Measurements from ENCODE around the gene SAMHD1. TPM values are rescaled to one million over a fixed set of nuclear protein-coding genes. Genes with fewer than 3 reads are reported as not detected.
"Not testable (repeated sequence)": the region's sequence is repeated elsewhere in the genome, so short reads cannot be mapped to it uniquely, and the experiment has no call there.

SAMHD1 gene
- total RNA-seq, 4 donors from 2014 or later = 373 to 639 (median 471) TPM

GRCh38 chr20:36906086-36906485 lies 45.4 kb downstream of the SAMHD1 start:
- WGBS = 94% methylated on average over 7 of the region's 7 CpGs
- H3K4me1 ChIP-seq; H3K27me3 ChIP-seq; H3K27ac ChIP-seq (replicated peaks in 1 of 4); DNase-seq (ENCODE audit: extremely low spot score); H3K4me3 ChIP-seq; H3K9me3 ChIP-seq; intact Hi-C loops (cut with DNase I): not testable (repeated sequence)
- H3K36me3 ChIP-seq = peaks cover 98 to 100% (median 100%) of the 10 kb centered on the region in 4 donors
- peak in 1 of 2 donors; percentile 51 for TF ChIP-seq POLR2AphosphoS5 (IDR thresholded peaks at IDR 0.05)

DNA sequence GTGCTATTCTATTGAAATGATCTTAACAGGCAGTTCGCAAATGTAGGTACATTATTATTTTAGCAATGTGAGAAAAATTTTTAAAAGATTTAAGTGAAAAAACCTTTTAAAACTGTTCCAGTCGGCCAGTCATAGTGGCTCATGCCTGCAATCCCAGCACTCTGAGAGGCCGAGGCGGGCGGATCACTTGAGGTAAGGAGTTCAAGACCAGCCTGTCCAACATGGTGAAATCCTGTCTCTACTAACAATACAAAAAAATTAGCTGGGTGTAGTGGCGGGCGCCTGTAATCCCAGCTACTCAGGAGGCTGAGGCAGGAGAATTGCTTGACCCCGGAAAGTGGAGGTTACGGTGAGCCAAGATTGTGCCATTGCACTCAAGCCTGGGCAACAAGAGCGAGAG lies 45.9 kb downstream of the SAMHD1 start:
- H3K4me3 ChIP-seq; H3K27me3 ChIP-seq; H3K4me1 ChIP-seq; DNase-seq (ENCODE audit: extremely low spot score); H3K9me3 ChIP-seq; intact Hi-C loops (cut with DNase I); H3K27ac ChIP-seq (replicated peaks in 1 of 4): not testable (repeated sequence)
- H3K36me3 ChIP-seq = peaks cover 99 to 100% (median 100%) of the 10 kb centered on the region in 4 donors
- WGBS = 92% methylated on average over 10 of the region's 10 CpGs

DNA sequence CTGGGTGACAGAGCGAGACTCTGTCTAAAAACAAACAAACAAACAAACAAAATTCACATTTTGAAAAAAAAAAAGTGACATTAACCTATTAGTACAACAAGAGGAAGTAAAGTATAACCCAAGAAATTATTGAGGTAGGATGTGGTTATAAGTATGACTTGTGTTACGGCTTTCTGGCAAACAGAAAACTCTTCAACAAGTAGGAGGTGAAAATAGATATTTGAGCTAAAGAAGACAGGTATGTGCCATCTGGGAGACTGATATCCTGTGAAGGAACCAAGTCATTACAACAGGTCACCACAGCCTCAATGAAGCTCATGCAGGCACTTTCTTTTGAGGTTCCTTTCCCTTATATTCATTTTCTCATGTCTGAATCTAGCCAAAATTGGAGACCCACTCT lies 46.8 kb downstream of the SAMHD1 start:
- Histone ChIP-seq H3K4me1 (no peaks in the 10 kb centered on the region), H3K36me3 (peaks cover 99 to 100% (median 100%) of the 10 kb centered on the region in 4 donors), H3K27me3 (no peaks in the 10 kb centered on the region), H3K27ac (replicated peaks in 1 of 4) (no peak overlapping the region), H3K9me3 (no peaks in the 10 kb centered on the region), H3K4me3 (no peak overlapping the region)
- intact Hi-C loops (cut with DNase I) = no loop called here
- DNase-seq (ENCODE audit: extremely low spot score) = no peak
- WGBS = 89% methylated on average over 2 of the region's 2 CpGs
- TF ChIP-seq CTCF (IDR thresholded peaks at IDR 0.05) (no peak), POLR2AphosphoS5 (IDR thresholded peaks at IDR 0.05) (peak in 1 of 2 donors; percentile 16)

DNA sequence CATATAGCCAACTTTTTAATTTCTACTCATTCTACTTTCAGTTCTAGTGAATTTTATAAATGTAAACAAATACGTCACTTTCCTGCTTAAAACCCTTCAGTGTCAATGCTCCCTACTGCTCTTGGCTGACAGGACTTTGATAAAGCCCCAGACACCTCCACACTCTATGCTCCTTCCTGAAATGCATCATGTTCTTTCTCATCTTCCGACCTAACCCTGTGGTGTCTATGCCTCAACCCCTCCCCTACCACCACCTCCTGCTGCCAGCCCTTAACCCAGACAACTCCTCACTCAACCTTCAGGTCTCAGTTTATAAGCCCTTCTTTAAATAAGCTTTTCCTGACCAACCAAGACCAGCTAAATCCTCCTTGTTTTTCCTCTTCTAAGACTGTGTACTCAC lies 56.5 kb downstream of the SAMHD1 start:
- H3K4me3 ChIP-seq = no peak overlapping the region
- no peak for DNase-seq (ENCODE audit: extremely low spot score)
- peaks cover 99 to 100% (median 100%) of the 10 kb centered on the region in 4 donors for H3K36me3 ChIP-seq
- WGBS = 80% methylated on average over 2 of the region's 2 CpGs
- no peaks in the 10 kb centered on the region for H3K9me3 ChIP-seq
- H3K27ac ChIP-seq (replicated peaks in 1 of 4) = no peak overlapping the region
- no peaks in the 10 kb centered on the region for H3K4me1 ChIP-seq
- no peaks in the 10 kb centered on the region for H3K27me3 ChIP-seq
- TF ChIP-seq POLR2AphosphoS5 (IDR thresholded peaks at IDR 0.05) (no peak), EP300 (IDR thresholded peaks at IDR 0.05) (no peak), CTCF (IDR thresholded peaks at IDR 0.05) (no peak), POLR2A (IDR thresholded peaks at IDR 0.05; ENCODE audit: low read depth) (no peak)
- intact Hi-C loops (cut with DNase I) = no loop called here

DNA sequence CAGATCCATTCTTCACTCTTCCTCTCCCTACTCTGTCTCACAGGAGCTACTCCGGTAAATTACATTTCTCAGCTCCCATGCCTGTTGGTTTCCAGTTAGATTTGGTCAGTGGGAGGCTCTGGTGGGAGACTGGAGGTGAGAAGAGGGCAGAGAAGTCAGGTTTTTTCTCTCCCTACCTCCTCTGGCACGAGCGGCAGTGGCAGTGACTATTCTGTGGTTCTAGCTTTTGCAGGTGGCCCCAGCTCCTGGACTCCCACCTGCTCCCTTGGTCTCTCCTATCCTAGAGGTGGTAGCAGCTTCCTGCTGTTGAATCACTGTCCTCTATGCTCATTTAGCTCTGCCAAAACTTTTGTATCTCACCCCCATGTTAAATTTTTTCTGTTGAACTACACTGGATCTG lies 57.7 kb downstream of the SAMHD1 start:
- Histone ChIP-seq H3K4me1 (no peaks in the 10 kb centered on the region), H3K4me3 (no peak overlapping the region), H3K9me3 (no peaks in the 10 kb centered on the region), H3K27ac (replicated peaks in 1 of 4) (no peak overlapping the region), H3K36me3 (peaks cover 97 to 100% (median 99%) of the 10 kb centered on the region in 4 donors), H3K27me3 (no peaks in the 10 kb centered on the region)
- intact Hi-C loops (cut with DNase I) = loop anchor here (5.0 kb wide), 1 partner anchor 34 kb away; no protein-coding TSS in a partner anchor
- WGBS = 84% methylated on average over 3 of the region's 3 CpGs
- no peak for TF ChIP-seq CTCF (IDR thresholded peaks at IDR 0.05)
- no peak for DNase-seq (ENCODE audit: extremely low spot score)

- no peak for TF ChIP-seq EP300 (IDR thresholded peaks at IDR 0.05)
- TF ChIP-seq POLR2A (IDR thresholded peaks at IDR 0.05; ENCODE audit: low read depth) = no peak
- TF ChIP-seq POLR2AphosphoS5 (IDR thresholded peaks at IDR 0.05) = peak in 1 of 2 donors; percentile 23
- Histone ChIP-seq H3K4me1 (peaks cover 9 to 18% (median 12%) of the 10 kb centered on the region in 4 donors), H3K27me3 (no peaks in the 10 kb centered on the region), H3K27ac (replicated peaks in 1 of 4) (no peak overlapping the region), H3K9me3 (no peaks in the 10 kb centered on the region), H3K36me3 (peaks cover 71 to 76% (median 74%) of the 10 kb centered on the region in 4 donors), H3K4me3 (no peak overlapping the region)
- intact Hi-C loops (cut with DNase I) = loop anchor here (5.0 kb wide), 1 partner anchor 36 kb away; no protein-coding TSS in a partner anchor
- no peak for DNase-seq (ENCODE audit: extremely low spot score)
- WGBS = 72% methylated on average over 2 of the region's 4 CpGs
Measured at GRCh38 chr20:36891211-36891610, 60.3 kb downstream of the SAMHD1 start.

Measured in esophagus muscularis mucosa (tissue), 4 donors.